SK-N-SH (cell line): ENCODE data around the gene ZNF213. TPM values are rescaled to one million over a fixed set of nuclear protein-coding genes. Genes with fewer than 3 reads are reported as not detected.

Experiments
- CTCF ChIA-PET: fragments of 300-600, 350-600 bp; formaldehyde crosslinking; extraction: SDS; loops from one replicate; lab custom pipeline; 2021; lab: Yijun Ruan, JAX
- POLR2A ChIA-PET: fragments of 350-600 bp; sonication (Branson Sonifier 250); formaldehyde crosslinking; extraction: SDS; loops from one replicate; lab custom pipeline; 2020; ENCODE audit warnings: antibody characterized with exemption, inconsistent platforms; lab: Yijun Ruan, JAX
- DNase-seq: peaks from one replicate; pipeline ENCODE4 v3.0.0; 2012
- H2AFZ ChIP-seq: fragments of 200-600 bp; sonication (generic); 2 replicates; pipeline ENCODE4 v1.8.1; 2016; ENCODE audit warnings: antibody characterized with exemption, mild to moderate bottlenecking, low read depth
- H3F3A ChIP-seq: fragments of 200-600 bp; sonication (generic); replicated peaks from 2 replicates; pipeline ENCODE3; 2016; ENCODE audit warnings: antibody characterized with exemption, mild to moderate bottlenecking; ENCODE audit not compliant: insufficient read depth
- H3K27ac ChIP-seq, 2 experiments: fragments of 200-500 bp in 1 of 2; fragments of 200-600 bp in 1 of 2; sonication (Bioruptor generic) in 1 of 2; sonication (generic), shearing (Covaris generic) in 1 of 2; 2 replicates each; pipeline versions ENCODE4 v1.5.1 to v1.6.1; 2014 to 2016; ENCODE audit warnings: low read depth in 2 of 2, inconsistent platforms in 1 of 2, low read length in 1 of 2, mild to moderate bottlenecking in 1 of 2, mixed read lengths in 1 of 2
- H3K27me3 ChIP-seq: fragments of 200-600 bp; sonication (generic), shearing (Covaris generic); 2 replicates; pipeline ENCODE4 v1.6.1; 2016; ENCODE audit warnings: mixed run types; ENCODE audit not compliant: insufficient read depth
- H3K36me3 ChIP-seq, 2 experiments: fragments of 200-500 bp in 1 of 2; fragments of 200-600 bp in 1 of 2; sonication (Bioruptor generic) in 1 of 2; sonication (generic) in 1 of 2; replicated peaks in 1 of 2; 2 replicates each; pipeline versions ENCODE3 to v1.5.1; 2014 to 2016; ENCODE audit warnings: low read length in 1 of 2, mild to moderate bottlenecking in 1 of 2; ENCODE audit not compliant: insufficient read depth in 2 of 2, control insufficient read depth in 1 of 2
- H3K4me1 ChIP-seq, 2 experiments: fragments of 200-500 bp in 1 of 2; fragments of 200-600 bp in 1 of 2; sonication (Bioruptor generic) in 1 of 2; sonication (generic), shearing (Covaris generic) in 1 of 2; 2 replicates each; pipeline versions ENCODE4 v1.5.1 to v1.6.1; 2014 to 2016; ENCODE audit warnings: low read depth in 1 of 2, low read length in 1 of 2, mixed run types in 1 of 2; ENCODE audit not compliant: insufficient read depth in 2 of 2, control insufficient read depth in 1 of 2
- H3K4me2 ChIP-seq: fragments of 200-600 bp; sonication (generic), shearing (Covaris generic); 2 replicates; pipeline ENCODE4 v1.6.1; 2017; ENCODE audit warnings: mixed run types
- H3K4me3 ChIP-seq, 2 experiments: fragments of 200-500 bp in 1 of 2; fragments of 200-600 bp in 1 of 2; sonication (Bioruptor generic) in 1 of 2; sonication (generic), shearing (Covaris generic) in 1 of 2; 2 replicates each; pipeline versions ENCODE4 v1.5.1 to v1.8.1; 2014 to 2016; ENCODE audit warnings: low read depth in 2 of 2, inconsistent platforms in 1 of 2, low read length in 1 of 2, mild to moderate bottlenecking in 1 of 2, mixed read lengths in 1 of 2, moderate library complexity in 1 of 2
- H3K79me2 ChIP-seq: fragments of 200-600 bp; sonication (generic); 2 replicates; pipeline ENCODE4 v1.8.1; 2017; ENCODE audit warnings: mild to moderate bottlenecking; ENCODE audit not compliant: insufficient read depth
- H3K9ac ChIP-seq: fragments of 200-600 bp; sonication (generic); 2 replicates; pipeline ENCODE4 v1.6.1; 2017; ENCODE audit warnings: mixed run types
- H3K9me2 ChIP-seq: fragments of 200-600 bp; sonication (generic); 2 replicates; pipeline ENCODE4 v1.6.1; 2017; ENCODE audit warnings: mixed run types
- H3K9me3 ChIP-seq: fragments of 200-600 bp; sonication (generic); 2 replicates; pipeline ENCODE4 v1.6.1; 2017; ENCODE audit warnings: mixed run types, mild to moderate bottlenecking, moderate library complexity
- H4K20me1 ChIP-seq: fragments of 200-600 bp; sonication (generic); 2 replicates; pipeline ENCODE4 v1.6.1; 2017; ENCODE audit warnings: mild to moderate bottlenecking, mixed run types; ENCODE audit not compliant: insufficient read depth
- CHD2 ChIP-seq: fragments of 150-350 bp; IDR thresholded peaks from 2 replicates; pipeline ENCODE4 v1.6.1; 2018; ENCODE audit warnings: low read length; ENCODE audit not compliant: partially characterized antibody
- GATA2 ChIP-seq: sonication (generic); formaldehyde crosslinking; IDR thresholded peaks from 2 replicates; pipeline ENCODE4 v1.5.0; 2020; ENCODE audit warnings: mild to moderate bottlenecking, missing genetic modification reagents
- IRF3 ChIP-seq: fragments of 150-350 bp; IDR thresholded peaks from 2 replicates; pipeline ENCODE4 v1.6.1; 2016; ENCODE audit warnings: mild to moderate bottlenecking, low read depth, low read length
- MAX ChIP-seq: IDR thresholded peaks from 2 replicates; pipeline ENCODE4 v1.4.0; 2012; ENCODE audit warnings: low read depth
- NRF1 ChIP-seq: IDR thresholded peaks from 2 replicates; pipeline ENCODE4 v1.6.1; 2012; ENCODE audit warnings: low read depth, mild to moderate bottlenecking, low read length
- POLR2AphosphoS5 ChIP-seq: IDR thresholded peaks from 2 replicates; pipeline ENCODE4 v1.6.1; 2012; ENCODE audit warnings: low read depth, low read length
- RAD21 ChIP-seq: IDR thresholded peaks from 2 replicates; pipeline ENCODE4 v1.6.1; 2012; ENCODE audit warnings: mild to moderate bottlenecking, low read length
- RFX5 ChIP-seq: IDR thresholded peaks from 2 replicates; pipeline ENCODE4 v1.6.1; 2012; ENCODE audit warnings: mild to moderate bottlenecking, improper control_type of control experiment, low read length
- RXRA ChIP-seq: IDR thresholded peaks from 2 replicates; pipeline ENCODE4 v1.4.0; 2012; ENCODE audit warnings: low read depth, mild to moderate bottlenecking, borderline replicate concordance
- SIN3A ChIP-seq: IDR thresholded peaks from 2 replicates; pipeline ENCODE4 v1.6.1; 2012; ENCODE audit warnings: low read depth, mild to moderate bottlenecking, low read length, moderate library complexity, borderline replicate concordance
- SMC3 ChIP-seq: IDR thresholded peaks from 2 replicates; pipeline ENCODE4 v1.6.1; 2012; ENCODE audit warnings: low read depth, low read length, improper control_type of control experiment
- TAF1 ChIP-seq: IDR thresholded peaks from 2 replicates; pipeline ENCODE4 v1.6.1; 2012; ENCODE audit warnings: low read depth, mild to moderate bottlenecking, low read length, moderate library complexity, borderline replicate concordance
- USF1 ChIP-seq: IDR thresholded peaks from 2 replicates; pipeline ENCODE4 v1.4.0; 2012; ENCODE audit warnings: low read depth, borderline replicate concordance
- USF2 ChIP-seq: fragments of 150-350 bp; IDR thresholded peaks from 2 replicates; pipeline ENCODE4 v1.6.1; 2017; ENCODE audit warnings: antibody characterized with exemption, low read length, low read depth, borderline replicate concordance
- YY1 ChIP-seq: IDR thresholded peaks from 2 replicates; pipeline ENCODE4 v1.4.0; 2012; ENCODE audit warnings: low read depth, mild to moderate bottlenecking
- ZBTB33 ChIP-seq: IDR thresholded peaks from 2 replicates; pipeline ENCODE4 v1.4.0; 2012; ENCODE audit warnings: low read depth, borderline replicate concordance
- WGBS: methylation state at CpG from one replicate; pipeline ENCODE4 v1.1.6; 2017; ENCODE audit warnings: low lambda C conversion rate; 5-methylcytosine and 5-hydroxymethylcytosine counted together
- polyA plus RNA-seq, 3 experiments: library from polyadenylated mRNA; depleted of rRNA; stranded (reverse); fragments of >200 nt; gene quantifications; 2 replicates each; pipeline ENCODE4 v1.2.3, GENCODE V29; 2012

Gene ZNF213
- polyA plus RNA-seq, 1 of the 3 experiments (the other 2 are of a cell fraction): 1.1 TPM

GRCh38 chr16:3179651-3180050 lies 44.8 kb downstream of the ZNF213 start:
- Histone ChIP-seq H2AFZ (no peak overlapping the region), H3K4me1 (peaks cover 0 to 11% of the 10 kb centered on the region in 2 experiments; a peak in 1 of 4 replicates), H3K79me2 (no peaks in the 10 kb centered on the region), H3K9ac (no peak overlapping the region), H3K36me3 (no peaks in the 10 kb centered on the region), H3K9me2 (no peaks in the 10 kb centered on the region), H4K20me1 (no peaks in the 10 kb centered on the region), H3K4me3 (no peak overlapping the region), H3K9me3 (no peaks in the 10 kb centered on the region), H3K27me3 (peaks cover 87% of the 10 kb centered on the region), H3K27ac (no peak overlapping the region), H3K4me2 (no peak overlapping the region), H3F3A (peaks cover 14% of the 10 kb centered on the region)
- no peak for DNase-seq
- TF ChIP-seq GATA2 (CRISPR knock-in tag) (no peak), TAF1 (no peak), POLR2AphosphoS5 (no peak)
- POLR2A ChIA-PET: no interaction called here
- CTCF ChIA-PET: interaction anchor here (0.6 to 0.9 kb wide), 2 partner anchors 29 to 34 kb away, joined by 3 read pairs; no protein-coding TSS in a partner anchor
- 23% methylated on average over 6 of the region's 8 CpGs for WGBS

GRCh38 chr16:3180445-3180878 lies 45.6 kb downstream of the ZNF213 start:
- Histone ChIP-seq H3K79me2 (no peaks in the 10 kb centered on the region), H3K27me3 (peaks cover 82% of the 10 kb centered on the region), H3K36me3 (no peaks in the 10 kb centered on the region), H3K4me1 (peaks cover 0 to 11% of the 10 kb centered on the region in 2 experiments; a peak in 1 of 4 replicates), H3F3A (peaks cover 14% of the 10 kb centered on the region), H3K9me3 (no peaks in the 10 kb centered on the region), H2AFZ (no peak overlapping the region), H4K20me1 (no peaks in the 10 kb centered on the region), H3K4me3 (no peak overlapping the region), H3K4me2 (no peak overlapping the region), H3K27ac (no peak overlapping the region), H3K9ac (no peak overlapping the region), H3K9me2 (no peaks in the 10 kb centered on the region)
- WGBS: 53% methylated on average over 21 of the region's 21 CpGs
- POLR2A ChIA-PET: no interaction called here
- TF ChIP-seq RFX5 (no peak), IRF3 (no peak), GATA2 (CRISPR knock-in tag) (no peak), RAD21 (no peak), SMC3 (no peak), CHD2 (no peak), NRF1 (no peak), ZBTB33 (no peak), MAX (no peak), USF1 (no peak), RXRA (no peak), USF2 (no peak), SIN3A (no peak), TAF1 (no peak), YY1 (no peak)
- no peak for DNase-seq
- CTCF ChIA-PET: no interaction called here
